GM21576 (cell line): ENCODE data around the gene PRAMEF12.
"Not testable (repeated sequence)": the region's sequence is repeated elsewhere in the genome, so short reads cannot be mapped to it uniquely, and the experiment has no call there.

Source experiments
- ATAC-seq: cut with Tn5 transposase; IDR thresholded peaks from one replicate; pipeline ENCODE4 v1.9.1; 2021; ENCODE audit warnings: mild to moderate bottlenecking, moderate library complexity; ENCODE audit not compliant: unreplicated experiment

PRAMEF12 gene

GRCh38 chr1:12770620-12771019, 2.9 kb upstream of the PRAMEF12 start:
- no peak for ATAC-seq

- ATAC-seq, result no peak
These were observed 2.4 kb upstream of the PRAMEF12 start for GRCh38 chr1:12771186-12771585.

- ATAC-seq, result no peak
These were observed 1.0 kb upstream of the PRAMEF12 start for GRCh38 chr1:12772520-12772919.

GRCh38 chr1:12774801-12775345, 1.3 kb downstream of the PRAMEF12 start:
- ATAC-seq, result no peak

GRCh38 chr1:12775443-12775842, 1.9 kb downstream of the PRAMEF12 start:
- no peak for ATAC-seq

GRCh38 chr1:12776801-12777557, 3.4 kb downstream of the PRAMEF12 start:
- no peak for ATAC-seq

GRCh38 chr1:12778061-12778460, 4.5 kb downstream of the PRAMEF12 start:
- ATAC-seq, result no peak

GRCh38 chr1:12778907-12779306, 5.4 kb downstream of the PRAMEF12 start:
- no peak for ATAC-seq

GRCh38 chr1:12781488-12781887, 8.0 kb downstream of the PRAMEF12 start:
- not testable (repeated sequence) for ATAC-seq

- ATAC-seq, result not testable (repeated sequence)
These were observed 10.2 kb downstream of the PRAMEF12 start for GRCh38 chr1:12783783-12784182.

- not testable (repeated sequence) for ATAC-seq
These were observed 11.2 kb downstream of the PRAMEF12 start for GRCh38 chr1:12784729-12785128.

GRCh38 chr1:12791097-12791496, 17.6 kb downstream of the PRAMEF12 start, which contains the start of gene PRAMEF1:
Gene PRAMEF1 (plus strand): TSS chr1:12791397. CDS start chr1:12793228, 1,831 bp downstream.
- not testable (repeated sequence) for ATAC-seq

- no peak for ATAC-seq
These were observed 25.4 kb downstream of the PRAMEF12 start for GRCh38 chr1:12798911-12799310.

GRCh38 chr1:12799730-12800129, 26.2 kb downstream of the PRAMEF12 start:
- ATAC-seq, result no peak

GRCh38 chr1:12809933-12810332, 36.4 kb downstream of the PRAMEF12 start:
- no peak for ATAC-seq

GRCh38 chr1:12810691-12811408, 37.3 kb downstream of the PRAMEF12 start:
- ATAC-seq, result no peak

GRCh38 chr1:12811409-12811784, 37.9 kb downstream of the PRAMEF12 start:
- no peak for ATAC-seq

GRCh38 chr1:12819061-12819460, 45.5 kb downstream of the PRAMEF12 start:
- not testable (repeated sequence) for ATAC-seq
